Hepatocyte (in vitro differentiated cells): ENCODE measurements around the gene NEFH. TPM values are rescaled to one million over a fixed set of nuclear protein-coding genes. Genes with fewer than 3 reads are reported as not detected.

Experiments
- DNase-seq: peaks from one replicate; pipeline ENCODE4 v3.0.0-alpha.2; 2016; ENCODE audit warnings: low spot score
- H2AFZ ChIP-seq: fragments of 200-600 bp; sonication (generic); 2 replicates; pipeline ENCODE4 v1.6.0; 2016; ENCODE audit warnings: antibody characterized with exemption, mild to moderate bottlenecking
- H3K27ac ChIP-seq: fragments of 200-600 bp; sonication (generic); 2 replicates; pipeline ENCODE4 v1.5.1; 2016; ENCODE audit warnings: mild to moderate bottlenecking
- H3K27me3 ChIP-seq: fragments of 200-600 bp; sonication (generic); 2 replicates; pipeline ENCODE4 v1.6.1; 2016
- H3K36me3 ChIP-seq: fragments of 200-600 bp; sonication (generic); replicated peaks from 2 replicates; pipeline ENCODE4 v1.5.1; 2016; ENCODE audit warnings: low read depth; ENCODE audit not compliant: insufficient read depth
- H3K4me1 ChIP-seq: fragments of 200-600 bp; sonication (generic); 2 replicates; pipeline ENCODE4 v1.5.1; 2016; ENCODE audit warnings: mild to moderate bottlenecking, moderate library complexity; ENCODE audit not compliant: insufficient read depth
- H3K4me2 ChIP-seq: fragments of 200-600 bp; sonication (generic); 2 replicates; pipeline ENCODE4 v1.6.0; 2016
- H3K4me3 ChIP-seq: fragments of 200-600 bp; sonication (generic); 2 replicates; pipeline ENCODE4 v1.5.1; 2016; ENCODE audit warnings: mild to moderate bottlenecking
- H3K79me2 ChIP-seq: fragments of 200-600 bp; sonication (generic); 2 replicates; pipeline ENCODE4 v1.6.0; 2017; ENCODE audit warnings: mild to moderate bottlenecking
- H3K9me2 ChIP-seq: fragments of 200-600 bp; sonication (generic); replicated peaks from 2 replicates; pipeline ENCODE4 v1.6.0; 2017; ENCODE audit warnings: mild to moderate bottlenecking; ENCODE audit not compliant: insufficient read depth
- H3K9me3 ChIP-seq: fragments of 200-600 bp; sonication (generic); 2 replicates; pipeline ENCODE4 v1.5.1; 2016; ENCODE audit warnings: low read depth, mild to moderate bottlenecking
- H4K20me1 ChIP-seq: fragments of 200-600 bp; sonication (generic); 2 replicates; pipeline ENCODE4 v1.6.0; 2016; ENCODE audit warnings: mild to moderate bottlenecking; ENCODE audit not compliant: insufficient read depth, poor library complexity, severe bottlenecking
- CTCF ChIP-seq: fragments of 200-600 bp; sonication (generic); IDR thresholded peaks from 2 replicates; pipeline ENCODE4 v1.5.1; 2016; ENCODE audit warnings: antibody characterized with exemption, mild to moderate bottlenecking; ENCODE audit not compliant: poor library complexity
- EZH2 ChIP-seq: fragments of 200-600 bp; sonication (generic); IDR thresholded peaks from 2 replicates; pipeline ENCODE4 v1.6.1; 2016; ENCODE audit warnings: antibody characterized with exemption, mild to moderate bottlenecking, borderline replicate concordance
- EZH2phosphoT487 ChIP-seq: fragments of 200-600 bp; sonication (generic); IDR thresholded peaks from one replicate; pipeline ENCODE4 v1.6.1; 2018; ENCODE audit warnings: antibody characterized with exemption, mild to moderate bottlenecking, low read depth, moderate library complexity; ENCODE audit not compliant: unreplicated experiment, severe bottlenecking
- WGBS: methylation state at CpG from one replicate; pipeline ENCODE4 v1.1.6; 2016; ENCODE audit warnings: low lambda C conversion rate; ENCODE audit errors: missing lambda C conversion rate; 5-methylcytosine and 5-hydroxymethylcytosine counted together
- polyA plus RNA-seq: library from polyadenylated mRNA; unstranded; fragments of >200 nt; fragmentation: Nextera tagmentation; extraction: Ambion mirVana; gene quantifications from 2 replicates; pipeline ENCODE4 v1.2.1, GENCODE V29; 2016
- total RNA-seq: library from RNA; depleted of rRNA; stranded (reverse); fragments of >200 nt; gene quantifications from 2 replicates; pipeline ENCODE4 v1.2.3, GENCODE V29; 2014

The NEFH gene
- total and polyA plus RNA-seq, 2 experiments from 2014 or later = 0.03 to 0.98 TPM

DNA sequence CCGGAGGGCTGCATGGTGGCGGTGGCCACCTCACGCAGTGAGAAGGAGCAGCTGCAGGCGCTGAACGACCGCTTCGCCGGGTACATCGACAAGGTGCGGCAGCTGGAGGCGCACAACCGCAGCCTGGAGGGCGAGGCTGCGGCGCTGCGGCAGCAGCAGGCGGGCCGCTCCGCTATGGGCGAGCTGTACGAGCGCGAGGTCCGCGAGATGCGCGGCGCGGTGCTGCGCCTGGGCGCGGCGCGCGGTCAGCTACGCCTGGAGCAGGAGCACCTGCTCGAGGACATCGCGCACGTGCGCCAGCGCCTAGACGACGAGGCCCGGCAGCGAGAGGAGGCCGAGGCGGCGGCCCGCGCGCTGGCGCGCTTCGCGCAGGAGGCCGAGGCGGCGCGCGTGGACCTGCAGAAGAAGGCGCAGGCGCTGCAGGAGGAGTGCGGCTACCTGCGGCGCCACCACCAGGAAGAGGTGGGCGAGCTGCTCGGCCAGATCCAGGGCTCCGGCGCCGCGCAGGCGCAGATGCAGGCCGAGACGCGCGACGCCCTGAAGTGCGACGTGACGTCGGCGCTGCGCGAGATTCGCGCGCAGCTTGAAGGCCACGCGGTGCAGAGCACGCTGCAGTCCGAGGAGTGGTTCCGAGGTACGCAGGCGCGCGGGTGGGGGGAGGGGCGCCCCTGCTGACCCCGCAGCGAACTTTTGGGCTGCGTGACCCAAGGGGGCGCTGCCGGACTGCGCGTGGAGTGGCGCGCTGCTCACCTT, 670 bp downstream of the NEFH start:
- TF ChIP-seq EZH2 (peak; percentile 36), EZH2phosphoT487 (no peak)
- peaks cover 60% of the 10 kb centered on the region for H3K27me3 ChIP-seq
- no peaks in the 10 kb centered on the region for H3K36me3 ChIP-seq
- H3K4me2 ChIP-seq = peak overlapping the region; percentile 75
- no peaks in the 10 kb centered on the region for H3K79me2 ChIP-seq
- no peaks in the 10 kb centered on the region for H3K9me2 ChIP-seq
- WGBS = 12% methylated on average over 97 of the region's 107 CpGs
- no peaks in the 10 kb centered on the region for H3K9me3 ChIP-seq
- H3K4me3 ChIP-seq = no peak overlapping the region
- no peaks in the 10 kb centered on the region for H4K20me1 ChIP-seq
- peaks cover 14% of the 10 kb centered on the region for H3K4me1 ChIP-seq
- DNase-seq = peak; percentile 66
- no peak overlapping the region for H3K27ac ChIP-seq
- H2AFZ ChIP-seq = no peak overlapping the region

- H3K79me2 ChIP-seq = no peaks in the 10 kb centered on the region
- H3K9me3 ChIP-seq = no peaks in the 10 kb centered on the region
- H3K9me2 ChIP-seq = no peaks in the 10 kb centered on the region
- peak overlapping the region; percentile 75 for H3K4me2 ChIP-seq
- peaks cover 60% of the 10 kb centered on the region for H3K27me3 ChIP-seq
- 16% methylated on average over 15 of the region's 15 CpGs for WGBS
- DNase-seq = peak; percentile 30
- TF ChIP-seq EZH2 (no peak), EZH2phosphoT487 (no peak), CTCF (no peak)
- H2AFZ ChIP-seq = no peak overlapping the region
- H3K27ac ChIP-seq = no peak overlapping the region
- H3K4me3 ChIP-seq = no peak overlapping the region
- peaks cover 14% of the 10 kb centered on the region for H3K4me1 ChIP-seq
- no peaks in the 10 kb centered on the region for H4K20me1 ChIP-seq
- no peaks in the 10 kb centered on the region for H3K36me3 ChIP-seq
Measured at GRCh38 chr22:29481265-29482000, 1.4 kb downstream of the NEFH start.

DNA sequence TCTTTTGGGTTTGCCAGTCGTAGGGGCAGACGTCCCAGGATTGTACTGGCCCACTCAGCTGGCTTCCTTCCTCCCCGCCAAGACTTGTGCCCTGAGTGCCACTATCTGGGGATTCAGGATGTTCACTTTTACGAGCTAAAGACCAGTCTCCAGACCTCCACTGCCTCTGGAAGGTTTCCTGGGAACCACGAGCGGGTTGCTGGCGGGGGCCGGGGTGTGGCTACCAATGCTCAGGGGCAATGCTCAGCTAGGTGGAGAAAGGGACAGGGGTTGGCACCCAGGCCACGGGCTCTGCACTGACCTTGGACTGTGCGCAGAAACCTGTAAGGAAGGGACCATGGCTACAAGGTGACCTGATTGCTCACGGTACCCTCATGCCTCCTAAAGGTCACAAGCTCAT, 2.2 kb downstream of the NEFH start:
- no peaks in the 10 kb centered on the region for H3K79me2 ChIP-seq
- WGBS = 68% methylated on average over 11 of the region's 11 CpGs
- H3K9me2 ChIP-seq = no peaks in the 10 kb centered on the region
- no peak overlapping the region for H2AFZ ChIP-seq
- no peaks in the 10 kb centered on the region for H3K36me3 ChIP-seq
- H3K27me3 ChIP-seq = peaks cover 56% of the 10 kb centered on the region
- DNase-seq = no peak
- TF ChIP-seq EZH2 = no peak
- TF ChIP-seq EZH2phosphoT487 = no peak
- no peak for TF ChIP-seq CTCF
- no peaks in the 10 kb centered on the region for H4K20me1 ChIP-seq
- H3K27ac ChIP-seq = no peak overlapping the region
- H3K4me3 ChIP-seq = no peak overlapping the region
- peaks cover 14% of the 10 kb centered on the region for H3K4me1 ChIP-seq
- H3K4me2 ChIP-seq = no peak overlapping the region
- no peaks in the 10 kb centered on the region for H3K9me3 ChIP-seq

DNA sequence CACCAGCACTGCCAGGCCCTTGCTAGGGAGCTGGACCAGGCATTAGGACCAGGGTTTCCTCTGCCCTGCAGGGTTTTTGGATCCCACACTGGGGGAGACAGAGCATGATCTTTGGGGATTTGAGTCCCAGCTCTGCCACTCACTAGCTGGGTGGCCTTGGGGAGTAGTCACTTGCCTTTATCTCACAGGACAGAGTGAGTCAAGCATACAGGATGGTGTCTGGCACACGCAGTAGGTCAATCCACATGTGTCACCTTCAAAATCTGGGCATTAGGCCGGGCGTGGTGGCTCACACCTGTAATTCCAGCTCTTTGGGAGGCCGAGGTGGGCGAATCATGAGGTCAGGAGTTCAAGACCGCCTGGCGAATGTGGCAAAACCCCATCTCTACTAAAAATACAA, 2.7 kb downstream of the NEFH start:
- 94% methylated on average over 7 of the region's 7 CpGs for WGBS
- no peaks in the 10 kb centered on the region for H4K20me1 ChIP-seq
- H2AFZ ChIP-seq = no peak overlapping the region
- H3K4me3 ChIP-seq = no peak overlapping the region
- H3K4me2 ChIP-seq = no peak overlapping the region
- peaks cover 51% of the 10 kb centered on the region for H3K27me3 ChIP-seq
- peaks cover 14% of the 10 kb centered on the region for H3K4me1 ChIP-seq
- DNase-seq = no peak
- no peaks in the 10 kb centered on the region for H3K9me3 ChIP-seq
- H3K79me2 ChIP-seq = no peaks in the 10 kb centered on the region
- no peak overlapping the region for H3K27ac ChIP-seq
- H3K9me2 ChIP-seq = no peaks in the 10 kb centered on the region
- H3K36me3 ChIP-seq = no peaks in the 10 kb centered on the region
- TF ChIP-seq CTCF (no peak), EZH2 (no peak), EZH2phosphoT487 (no peak)
